HG03135 (cell line): Measurements from ENCODE around the gene PLBD2.

ENCODE experiments used
- ATAC-seq: cut with Tn5 transposase; IDR thresholded peaks from one replicate; pipeline ENCODE4 v1.9.1; 2021; ENCODE audit warnings: mild to moderate bottlenecking, moderate library complexity; ENCODE audit not compliant: unreplicated experiment

Gene PLBD2

GRCh38 chr12:113439301-113439597, 80.9 kb downstream of the PLBD2 start:
- no peak for ATAC-seq

GRCh38 chr12:113439606-113440030, 81.2 kb downstream of the PLBD2 start:
- ATAC-seq = no peak

GRCh38 chr12:113440336-113440735, 81.9 kb downstream of the PLBD2 start:
- no peak for ATAC-seq
